Right lobe of liver (tissue), 6 donors: Measurements from ENCODE around the gene LHB. TPM values are rescaled to one million over a fixed set of nuclear protein-coding genes. Genes with fewer than 3 reads are reported as not detected.
"Not testable (repeated sequence)": the region's sequence is repeated elsewhere in the genome, so short reads cannot be mapped to it uniquely, and the experiment has no call there.

Experiments used
- ATAC-seq, 4 donors: fragments of 200-7000 bp; cut with Tn5 transposase; one replicate each; pipeline ENCODE4 v1.9.1; 2020; ENCODE audit warnings: mild to moderate bottlenecking in 4 of 4, moderate library complexity in 4 of 4
- DNase-seq, 3 donors: peaks; one replicate each; pipeline ENCODE4 v3.0.0-alpha.2; 2020
- H3K27ac ChIP-seq, 3 donors: fragments of 200-600 bp; one replicate each; pipeline ENCODE4 v1.8.0; 2022
- H3K27me3 ChIP-seq, 2 donors: fragments of 200-600 bp; one replicate each; pipeline ENCODE4 v1.8.0; 2022
- H3K36me3 ChIP-seq, 4 donors: fragments of 200-600 bp; sonication (generic) in 1 of 4; one replicate each; pipeline versions ENCODE4 v1.5.1 to v1.8.0; 2017 to 2022; ENCODE audit warnings: control low read depth in 1 of 4
- H3K4me1 ChIP-seq, 4 donors: fragments of 200-600 bp; sonication (generic) in 1 of 4; one replicate each; pipeline versions ENCODE4 v1.5.1 to v1.8.0; 2017 to 2022; ENCODE audit warnings: control low read depth in 1 of 4
- H3K4me3 ChIP-seq, 3 donors: fragments of 200-600 bp; one replicate each; pipeline ENCODE4 v1.8.0; 2022
- H3K9me3 ChIP-seq, 4 donors: fragments of 200-600 bp; sonication (generic) in 1 of 4; one replicate each; pipeline versions ENCODE4 v1.5.1 to v1.8.0; 2017 to 2022; ENCODE audit warnings: control low read depth in 1 of 4
- CTCF ChIP-seq, 4 donors: fragments of 200-600 bp in 3 of 4; fragments of 450-650 bp in 1 of 4; IDR thresholded peaks; one replicate each; pipeline versions ENCODE4 v1.5.1 to v1.8.0; 2016 to 2022; ENCODE audit warnings: antibody characterized with exemption in 4 of 4, mild to moderate bottlenecking in 2 of 4
- WGBS: methylation state at CpG from one replicate; pipeline ENCODE4 v1.1.6; 2018; ENCODE audit warnings: low coverage, low lambda C conversion rate; ENCODE audit not compliant: insufficient coverage; ENCODE audit errors: missing lambda C conversion rate; 5-methylcytosine and 5-hydroxymethylcytosine counted together
- intact Hi-C, 2 donors: fragments of 100-400 bp; cut with DNase I; formaldehyde crosslinking; loops; one replicate each; pipeline versions ENCODE4 v1.11.2 to v1.14.1; 2022
- total RNA-seq, 6 experiments: library from RNA; depleted of rRNA in 2 of 6; stranded (reverse); fragments of >200 nt in 2 of 6; fragmentation: NEBNext Ultra II Directional in 3 of 6; extraction: Animal tissue kit (Norgen Biotek cat#: 25700) in 3 of 6; gene quantifications; one replicate each; pipeline versions ENCODE4 v1.1.0 to v1.2.4, GENCODE V29; 2016 to 2023
- donor health status: DM: no; HTN: yes; CAD: no.
- donor health status: DM: no; HTN: no; CAD: no.
- donor health status: DM: no; HTN: no; CAD: no.
- donor health status: DM: no; HTN: yes; CAD: no.
- donor health status: DM: no; HTN: yes; CAD: no.

LHB gene
- total RNA-seq, 6 experiments from 2014 or later = not detected

GRCh38 chr19:49038111-49038510, 21.2 kb upstream of the LHB start:
- intact Hi-C loops, H3K9me3 ChIP-seq, H3K4me1 ChIP-seq, H3K36me3 ChIP-seq, H3K27me3 ChIP-seq, H3K4me3 ChIP-seq, ATAC-seq, DNase-seq, H3K27ac ChIP-seq: not testable (repeated sequence)
- WGBS = 93% methylated on average over 6 of the region's 8 CpGs

DNA sequence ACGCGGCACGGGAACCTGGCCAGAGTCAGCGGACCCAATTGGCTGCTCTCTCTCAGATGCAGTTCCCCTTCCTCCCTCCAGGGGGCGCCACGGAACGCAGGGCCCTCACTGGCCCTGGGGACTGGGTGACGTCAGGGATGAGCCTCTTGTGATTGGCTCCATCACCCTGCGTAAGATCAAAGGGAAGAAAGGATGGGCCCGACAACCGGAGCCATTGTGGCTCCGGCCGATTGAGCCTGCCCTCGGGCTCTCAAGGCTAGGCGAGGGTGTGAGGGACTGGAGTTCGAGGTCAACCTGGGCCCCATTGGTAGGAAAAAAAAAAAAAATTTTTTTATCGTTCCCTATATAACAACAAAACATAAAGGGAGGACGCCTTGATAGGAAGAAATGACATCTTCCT, 19.9 kb upstream of the LHB start, which contains the start of gene CGB1:
Gene CGB1 (minus strand): TSS at position 81 of the 400 bp plus-strand sequence. CDS start 184 bp downstream, outside the sequence.
- WGBS = 79% methylated on average over 9 of the region's 18 CpGs
- H3K4me1 ChIP-seq, intact Hi-C loops, ATAC-seq, H3K27ac ChIP-seq, DNase-seq, H3K9me3 ChIP-seq, H3K36me3 ChIP-seq, H3K4me3 ChIP-seq, H3K27me3 ChIP-seq: not testable (repeated sequence)
- peak; percentile 12 to 25 (median 22) for TF ChIP-seq CTCF (IDR thresholded peaks at IDR 0.05)

- intact Hi-C loops, H3K36me3 ChIP-seq, DNase-seq, H3K27me3 ChIP-seq, H3K4me1 ChIP-seq, H3K27ac ChIP-seq, H3K9me3 ChIP-seq, H3K4me3 ChIP-seq, ATAC-seq: not testable (repeated sequence)
- peak in 2 of 4 donors; percentile 9 to 22 for TF ChIP-seq CTCF (IDR thresholded peaks at IDR 0.05)
- WGBS = 16% methylated on average over 13 of the region's 28 CpGs
These were observed 14.9 kb upstream of the LHB start, which contains the start of gene CGB2 for GRCh38 chr19:49031642-49032301. Gene CGB2 (plus strand): TSS chr19:49031890. CDS start chr19:49032096, 206 bp downstream.

GRCh38 chr19:49030323-49030722, 13.4 kb upstream of the LHB start:
- WGBS = 83% methylated on average over 5 of the region's 8 CpGs
- intact Hi-C loops, DNase-seq, H3K4me3 ChIP-seq, H3K9me3 ChIP-seq, H3K36me3 ChIP-seq, H3K4me1 ChIP-seq, H3K27me3 ChIP-seq, H3K27ac ChIP-seq, ATAC-seq: not testable (repeated sequence)

GRCh38 chr19:49029749-49030148, 12.9 kb upstream of the LHB start:
- DNase-seq, intact Hi-C loops, H3K4me3 ChIP-seq, H3K36me3 ChIP-seq, H3K4me1 ChIP-seq, ATAC-seq, H3K27ac ChIP-seq, H3K27me3 ChIP-seq, H3K9me3 ChIP-seq: not testable (repeated sequence)
- 80% methylated on average over 2 of the region's 14 CpGs for WGBS

- intact Hi-C loops, DNase-seq, H3K9me3 ChIP-seq, H3K4me1 ChIP-seq, ATAC-seq, H3K4me3 ChIP-seq, H3K27ac ChIP-seq, H3K36me3 ChIP-seq, H3K27me3 ChIP-seq: not testable (repeated sequence)
- 69% methylated on average over 3 of the region's 9 CpGs for whole genome bisulfite sequencing
These were observed 11.8 kb upstream of the LHB start for GRCh38 chr19:49028686-49029085.

GRCh38 chr19:49025599-49025998, 8.7 kb upstream of the LHB start:
- H3K4me1 ChIP-seq, H3K4me3 ChIP-seq, H3K9me3 ChIP-seq, ATAC-seq, H3K27ac ChIP-seq, DNase-seq, H3K36me3 ChIP-seq, intact Hi-C loops, H3K27me3 ChIP-seq: not testable (repeated sequence)
- WGBS = 74% methylated on average over 11 of the region's 23 CpGs

DNA sequence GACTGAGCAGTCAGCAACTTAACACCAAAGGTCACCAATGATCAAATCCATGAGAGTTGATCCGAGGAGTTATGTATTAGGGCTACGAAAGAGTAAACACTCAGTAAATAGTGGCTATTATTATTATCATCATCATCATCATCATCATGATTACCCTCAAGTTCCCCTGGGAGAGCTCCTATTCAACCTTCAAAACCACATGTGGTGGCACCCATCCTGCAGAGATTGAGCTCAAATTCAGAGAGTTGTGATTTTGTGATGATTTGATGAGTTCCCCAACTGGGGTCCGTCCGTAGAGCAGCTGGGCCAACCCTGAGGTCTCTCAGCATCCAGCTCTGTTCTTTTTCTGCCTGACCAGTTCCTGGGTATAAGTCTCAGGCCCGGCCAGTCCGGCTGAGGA, 8.2 kb upstream of the LHB start:
- H3K9me3 ChIP-seq, ATAC-seq, H3K36me3 ChIP-seq, H3K27me3 ChIP-seq, H3K4me1 ChIP-seq, H3K27ac ChIP-seq, intact Hi-C loops, H3K4me3 ChIP-seq, DNase-seq: not testable (repeated sequence)
- WGBS = no CpG with 5 or more reads among the region's 6 CpGs

- ATAC-seq, H3K27ac ChIP-seq, H3K9me3 ChIP-seq, DNase-seq, H3K4me3 ChIP-seq, H3K4me1 ChIP-seq, H3K27me3 ChIP-seq, H3K36me3 ChIP-seq, intact Hi-C loops: not testable (repeated sequence)
- no CpG with 5 or more reads among the region's 15 CpGs for WGBS
These were observed 7.3 kb upstream of the LHB start, which contains the start of gene CGB3 for GRCh38 chr19:49024233-49024632. Gene CGB3 (minus strand): TSS chr19:49024333. CDS start chr19:49023971, 362 bp downstream.
